Measurements from ENCODE around the gene CPNE4. TPM values are rescaled to one million over a fixed set of nuclear protein-coding genes. Genes with fewer than 3 reads are reported as not detected.

Gene CPNE4
- total and polyA plus RNA-seq, 7 donors: 0.03 to 0.04 TPM; not detected in 5

DNA sequence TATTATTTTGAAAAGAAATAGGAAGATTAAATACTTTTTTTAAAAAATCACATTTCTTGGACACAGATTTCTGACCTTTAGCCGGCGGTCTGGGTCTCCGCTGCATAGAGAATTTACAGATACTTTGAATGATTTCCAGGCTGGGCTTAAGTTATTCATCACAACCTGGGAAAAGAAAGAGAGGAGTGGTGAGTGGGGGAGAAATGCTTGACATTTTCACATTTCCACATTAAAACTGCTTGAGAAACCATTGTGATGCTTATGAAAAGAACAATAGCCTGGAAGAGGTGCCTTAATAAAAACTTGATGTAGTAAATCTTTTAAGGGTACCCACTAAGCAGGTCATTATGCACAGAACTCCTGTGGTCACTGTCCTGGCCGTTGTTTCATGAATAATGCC, 365.2 kb downstream of the CPNE4 start:
- H3K27me3 ChIP-seq (ENCODE audit: insufficient read depth in 3 of 3, low read length in 2 of 3): no peaks in the 10 kb centered on the region
- no peak for DNase-seq
- ATAC-seq: no peak
- WGBS, 3 donors: 66 to 76% (median 67%) methylated on average over 4 of the region's 4 CpGs
- no peaks in the 10 kb centered on the region for H3K9me3 ChIP-seq
- no peak overlapping the region for H3K4me3 ChIP-seq
- intact Hi-C loops (cut with DNase I): no loop called here
- no peak overlapping the region for H3K27ac ChIP-seq
- TF ChIP-seq, protein P1, sequence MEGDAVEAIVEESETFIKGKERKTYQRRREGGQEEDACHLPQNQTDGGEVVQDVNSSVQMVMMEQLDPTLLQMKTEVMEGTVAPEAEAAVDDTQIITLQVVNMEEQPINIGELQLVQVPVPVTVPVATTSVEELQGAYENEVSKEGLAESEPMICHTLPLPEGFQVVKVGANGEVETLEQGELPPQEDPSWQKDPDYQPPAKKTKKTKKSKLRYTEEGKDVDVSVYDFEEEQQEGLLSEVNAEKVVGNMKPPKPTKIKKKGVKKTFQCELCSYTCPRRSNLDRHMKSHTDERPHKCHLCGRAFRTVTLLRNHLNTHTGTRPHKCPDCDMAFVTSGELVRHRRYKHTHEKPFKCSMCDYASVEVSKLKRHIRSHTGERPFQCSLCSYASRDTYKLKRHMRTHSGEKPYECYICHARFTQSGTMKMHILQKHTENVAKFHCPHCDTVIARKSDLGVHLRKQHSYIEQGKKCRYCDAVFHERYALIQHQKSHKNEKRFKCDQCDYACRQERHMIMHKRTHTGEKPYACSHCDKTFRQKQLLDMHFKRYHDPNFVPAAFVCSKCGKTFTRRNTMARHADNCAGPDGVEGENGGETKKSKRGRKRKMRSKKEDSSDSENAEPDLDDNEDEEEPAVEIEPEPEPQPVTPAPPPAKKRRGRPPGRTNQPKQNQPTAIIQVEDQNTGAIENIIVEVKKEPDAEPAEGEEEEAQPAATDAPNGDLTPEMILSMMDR (IDR thresholded peaks at IDR 0.05): no peak
- H3K36me3 ChIP-seq (ENCODE audit: insufficient read depth in 1 of 2, low read depth in 1 of 2): no peaks in the 10 kb centered on the region
- no peaks in the 10 kb centered on the region for H3K4me1 ChIP-seq

DNA sequence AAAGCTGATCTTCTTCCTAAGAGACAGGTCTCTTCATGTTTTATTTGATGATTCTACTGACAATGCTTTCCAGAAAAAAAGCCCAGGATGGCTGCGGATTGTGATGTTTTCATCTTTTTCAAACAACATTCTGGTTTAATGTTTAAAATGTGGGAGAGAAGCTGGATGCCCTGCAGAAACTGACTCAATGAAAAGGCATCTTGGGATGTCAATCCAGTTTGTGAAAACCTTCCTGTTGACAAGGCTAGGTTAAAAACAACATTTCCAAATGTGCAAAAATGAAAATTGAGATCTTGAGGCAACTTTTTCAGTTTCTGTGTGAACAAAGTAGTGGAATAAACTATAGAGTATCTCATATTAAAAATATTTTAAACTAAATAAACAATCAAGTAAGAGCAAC, 376.0 kb downstream of the CPNE4 start:
- intact Hi-C loops (cut with DNase I): no loop called here
- ATAC-seq (no peak), DNase-seq (no peak)
- no peaks in the 10 kb centered on the region for H3K36me3 ChIP-seq (ENCODE audit: insufficient read depth in 1 of 2, low read depth in 1 of 2)
- no peaks in the 10 kb centered on the region for H3K4me1 ChIP-seq
- TF ChIP-seq, protein P1 (IDR thresholded peaks at IDR 0.05): no peak
- H3K27me3 ChIP-seq (ENCODE audit: insufficient read depth in 3 of 3, low read length in 2 of 3): no peaks in the 10 kb centered on the region
- H3K9me3 ChIP-seq: no peaks in the 10 kb centered on the region
- WGBS, 3 donors: 44 to 95% (median 87%) methylated on average over 1 of the region's 1 CpG
- no peak overlapping the region for H3K4me3 ChIP-seq
- no peak overlapping the region for H3K27ac ChIP-seq

DNA sequence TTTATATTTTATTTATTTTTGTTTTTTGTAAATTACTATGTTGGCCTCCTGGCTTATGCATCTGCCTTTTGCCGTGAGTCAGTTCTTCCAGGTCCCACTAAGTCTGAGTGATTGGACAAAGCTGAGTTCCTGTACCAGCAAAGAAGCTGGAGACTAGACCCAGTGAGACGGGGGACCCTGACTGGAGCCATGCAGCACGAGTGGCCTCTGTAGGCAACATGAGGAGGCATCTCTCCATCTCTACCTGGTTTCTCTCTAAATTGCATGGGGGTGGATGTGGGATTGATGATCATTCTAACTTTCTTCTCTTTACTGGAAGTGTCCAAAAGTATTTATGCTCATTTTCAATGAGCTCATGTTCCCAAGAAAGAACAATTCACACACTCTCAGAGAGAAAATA, 376.7 kb downstream of the CPNE4 start:
- H3K36me3 ChIP-seq (ENCODE audit: insufficient read depth in 1 of 2, low read depth in 1 of 2): no peaks in the 10 kb centered on the region
- 46 to 58% (median 53%) methylated on average over 3 of the region's 3 CpGs for WGBS, 3 donors
- intact Hi-C loops (cut with DNase I): no loop called here
- ATAC-seq (no peak), DNase-seq (no peak)
- no peaks in the 10 kb centered on the region for H3K27me3 ChIP-seq (ENCODE audit: insufficient read depth in 3 of 3, low read length in 2 of 3)
- no peaks in the 10 kb centered on the region for H3K4me1 ChIP-seq
- TF ChIP-seq, protein P1 (IDR thresholded peaks at IDR 0.05): no peak
- no peaks in the 10 kb centered on the region for H3K9me3 ChIP-seq
- no peak overlapping the region for H3K27ac ChIP-seq
- H3K4me3 ChIP-seq: no peak overlapping the region

- intact Hi-C loops (cut with DNase I): no loop called here
- TF ChIP-seq, protein P1 (IDR thresholded peaks at IDR 0.05): no peak
These were observed 379.6 kb downstream of the CPNE4 start for GRCh38 chr3:131655070-131655690.

GRCh38 chr3:131645638-131646037, 389.2 kb downstream of the CPNE4 start:
- intact Hi-C loops (cut with DNase I): no loop called here

More at GRCh38 chr3:131655070-131655690, 379.6 kb downstream of the CPNE4 start:
- no peaks in the 10 kb centered on the region for H3K36me3 ChIP-seq (ENCODE audit: insufficient read depth in 1 of 2, low read depth in 1 of 2)
- H3K27me3 ChIP-seq (ENCODE audit: insufficient read depth in 3 of 3, low read length in 2 of 3): no peaks in the 10 kb centered on the region
- H3K27ac ChIP-seq: no peak overlapping the region
- H3K4me3 ChIP-seq: no peak overlapping the region
- 44 to 49% (median 44%) methylated on average over 7 of the region's 7 CpGs for WGBS, 3 donors
- ATAC-seq (no peak), DNase-seq (no peak)
- H3K4me1 ChIP-seq: no peaks in the 10 kb centered on the region
- H3K9me3 ChIP-seq: no peaks in the 10 kb centered on the region

More at GRCh38 chr3:131645638-131646037, 389.2 kb downstream of the CPNE4 start:
- no peaks in the 10 kb centered on the region for H3K9me3 ChIP-seq
- H3K4me1 ChIP-seq: no peaks in the 10 kb centered on the region
- H3K4me3 ChIP-seq: no peak overlapping the region
- TF ChIP-seq, protein P1 (IDR thresholded peaks at IDR 0.05): no peak
- no peaks in the 10 kb centered on the region for H3K27me3 ChIP-seq (ENCODE audit: insufficient read depth in 3 of 3, low read length in 2 of 3)
- no peaks in the 10 kb centered on the region for H3K36me3 ChIP-seq (ENCODE audit: insufficient read depth in 1 of 2, low read depth in 1 of 2)
- ATAC-seq (no peak), DNase-seq (no peak)
- H3K27ac ChIP-seq: no peak overlapping the region
